Retinal pigment epithelial cell (primary cell): ENCODE data around the gene HK3.

Experiments used
- DNase-seq: peaks from one replicate; pipeline ENCODE4 v3.0.0-alpha.2; 2010; ENCODE audit warnings: low read depth
- H3K4me3 ChIP-seq: 2 replicates; pipeline ENCODE4 v1.5.1; 2011; ENCODE audit warnings: mild to moderate bottlenecking, low read length, control low read depth, moderate library complexity
- CTCF ChIP-seq: conservative IDR thresholded peaks from 2 replicates; pipeline ENCODE4 v1.5.1; 2011; ENCODE audit warnings: low read depth, low read length, control low read depth, inconsistent platforms

HK3 gene

GRCh38 chr5:176904276-176904675 lies 5.1 kb upstream of the HK3 start:
- no peak for DNase-seq
- no peak overlapping the region for H3K4me3 ChIP-seq
- no peak for TF ChIP-seq CTCF

GRCh38 chr5:176902911-176903664 lies 3.9 kb upstream of the HK3 start:
- no peak overlapping the region for H3K4me3 ChIP-seq
- no peak for TF ChIP-seq CTCF
- DNase-seq = no peak

- no peak for TF ChIP-seq CTCF
- no peak for DNase-seq
These were observed 3.1 kb upstream of the HK3 start for GRCh38 chr5:176902102-176902814.

GRCh38 chr5:176901260-176902101 lies 2.3 kb upstream of the HK3 start:
- DNase-seq = no peak
- H3K4me3 ChIP-seq = no peak overlapping the region
- TF ChIP-seq CTCF = no peak

More at GRCh38 chr5:176902102-176902814, 3.1 kb upstream of the HK3 start:
- H3K4me3 ChIP-seq = no peak overlapping the region

- TF ChIP-seq CTCF = no peak
- no peak for DNase-seq
- H3K4me3 ChIP-seq = no peak overlapping the region
These were observed 1.6 kb upstream of the HK3 start for GRCh38 chr5:176900780-176901204.

- no peak for DNase-seq
- TF ChIP-seq CTCF = no peak
- no peak overlapping the region for H3K4me3 ChIP-seq
These were observed 1.0 kb upstream of the HK3 start for GRCh38 chr5:176899946-176900779.
